ENCODE data around the gene ADAMTS15.
"Not testable (repeated sequence)": the region's sequence is repeated elsewhere in the genome, so short reads cannot be mapped to it uniquely, and the experiment has no call there.

ADAMTS15 gene

GRCh38 chr11:130438401-130439159 lies 9.9 kb upstream of the ADAMTS15 start:
- not testable (repeated sequence) for DNase-seq

GRCh38 chr11:130439160-130439519 lies 9.3 kb upstream of the ADAMTS15 start:
- no peak for DNase-seq

- no peak for DNase-seq
Observed at GRCh38 chr11:130439876-130440275, 8.6 kb upstream of the ADAMTS15 start.

GRCh38 chr11:130441719-130442118 lies 6.7 kb upstream of the ADAMTS15 start:
- DNase-seq, result no peak

GRCh38 chr11:130442737-130443136 lies 5.7 kb upstream of the ADAMTS15 start:
- DNase-seq, result no peak

GRCh38 chr11:130445788-130446187 lies 2.7 kb upstream of the ADAMTS15 start:
- DNase-seq, result no peak

GRCh38 chr11:130448039-130448415 lies 418 bp upstream of the ADAMTS15 start:
- DNase-seq, result no peak

- DNase-seq, result no peak
Observed at GRCh38 chr11:130449310-130449990, 1.0 kb downstream of the ADAMTS15 start.

- DNase-seq, result no peak
Observed at GRCh38 chr11:130449996-130450769, 1.7 kb downstream of the ADAMTS15 start.

- DNase-seq, result no peak
Observed at GRCh38 chr11:130451231-130452019, 3.0 kb downstream of the ADAMTS15 start.

GRCh38 chr11:130452176-130452575 lies 3.7 kb downstream of the ADAMTS15 start:
- DNase-seq, result no peak

GRCh38 chr11:130452940-130453339 lies 4.5 kb downstream of the ADAMTS15 start:
- no peak for DNase-seq

- DNase-seq, result no peak
Observed at GRCh38 chr11:130454491-130455252, 6.2 kb downstream of the ADAMTS15 start.

- no peak for DNase-seq
Observed at GRCh38 chr11:130455483-130456127, 7.2 kb downstream of the ADAMTS15 start.

GRCh38 chr11:130456286-130456685 lies 7.8 kb downstream of the ADAMTS15 start:
- DNase-seq, result no peak

GRCh38 chr11:130457623-130458409 lies 9.4 kb downstream of the ADAMTS15 start:
- DNase-seq, result no peak

GRCh38 chr11:130458410-130458729 lies 9.9 kb downstream of the ADAMTS15 start:
- DNase-seq, result no peak

- DNase-seq, result no peak
Observed at GRCh38 chr11:130459521-130459920, 11.1 kb downstream of the ADAMTS15 start.

GRCh38 chr11:130462101-130462885 lies 13.8 kb downstream of the ADAMTS15 start:
- no peak for DNase-seq

GRCh38 chr11:130462931-130463330 lies 14.5 kb downstream of the ADAMTS15 start:
- DNase-seq, result no peak
